GM21390 (cell line): Measurements from ENCODE around the gene CHST15.
"Not testable (repeated sequence)": the region's sequence is repeated elsewhere in the genome, so short reads cannot be mapped to it uniquely, and the experiment has no call there.

ENCODE experiments used
- ATAC-seq: cut with Tn5 transposase; IDR thresholded peaks from one replicate; pipeline ENCODE4 v1.9.1; 2021; ENCODE audit not compliant: unreplicated experiment

Gene CHST15

GRCh38 chr10:124100124-124100523 is 6.7 kb upstream of the CHST15 start:
- no peak for ATAC-seq

- no peak for ATAC-seq
These were observed 6.2 kb upstream of the CHST15 start for GRCh38 chr10:124099604-124100003.

- no peak for ATAC-seq
These were observed 5.2 kb upstream of the CHST15 start for GRCh38 chr10:124098575-124098974.

GRCh38 chr10:124097883-124098282 is 4.5 kb upstream of the CHST15 start:
- ATAC-seq: no peak

- ATAC-seq: no peak
These were observed 3.1 kb upstream of the CHST15 start for GRCh38 chr10:124096494-124096893.

GRCh38 chr10:124095801-124096200 is 2.4 kb upstream of the CHST15 start:
- ATAC-seq: not testable (repeated sequence)

- ATAC-seq: no peak
These were observed 1.7 kb upstream of the CHST15 start for GRCh38 chr10:124095096-124095495.

GRCh38 chr10:124094419-124094785 is 1.0 kb upstream of the CHST15 start:
- no peak for ATAC-seq

GRCh38 chr10:124093774-124094418 is 498 bp upstream of the CHST15 start:
- ATAC-seq: not testable (repeated sequence)

GRCh38 chr10:124092250-124092859 is 1.0 kb downstream of the CHST15 start:
- no peak for ATAC-seq

- no peak for ATAC-seq
These were observed 1.6 kb downstream of the CHST15 start for GRCh38 chr10:124091646-124092249.

- no peak for ATAC-seq
These were observed 2.7 kb downstream of the CHST15 start for GRCh38 chr10:124090601-124091209.

GRCh38 chr10:124089859-124090258 is 3.5 kb downstream of the CHST15 start:
- ATAC-seq: no peak

GRCh38 chr10:124088915-124089314 is 4.5 kb downstream of the CHST15 start:
- no peak for ATAC-seq

GRCh38 chr10:124087672-124088634 is 5.4 kb downstream of the CHST15 start:
- ATAC-seq: no peak

GRCh38 chr10:124086787-124087671 is 6.4 kb downstream of the CHST15 start:
- ATAC-seq: no peak

GRCh38 chr10:124086097-124086710 is 7.2 kb downstream of the CHST15 start:
- ATAC-seq: no peak

- ATAC-seq: no peak
These were observed 7.7 kb downstream of the CHST15 start for GRCh38 chr10:124085680-124086079.

- ATAC-seq: no peak
These were observed 8.7 kb downstream of the CHST15 start for GRCh38 chr10:124084708-124085107.
